Sigmoid colon (tissue), 4 donors: ENCODE measurements around the gene TSPAN17.

Experiments
- EP300 ChIP-seq, 4 donors: sonication (generic); formaldehyde crosslinking; IDR thresholded peaks; one replicate each; pipeline ENCODE4 v1.6.1; 2017; ENCODE audit warnings: antibody characterized with exemption in 4 of 4
- POLR2A ChIP-seq, 2 donors: fragments of 450-650 bp; IDR thresholded peaks; one replicate each; pipeline ENCODE4 v1.6.1; 2016; ENCODE audit warnings: antibody characterized with exemption in 2 of 2, mild to moderate bottlenecking in 2 of 2, moderate library complexity in 2 of 2

GRCh38 chr5:176690911-176691310, 43.6 kb downstream of the TSPAN17 start:
- TF ChIP-seq POLR2A (IDR thresholded peaks at IDR 0.05) (no peak), EP300 (IDR thresholded peaks at IDR 0.05) (no peak)
